HG02943 (cell line): Measurements from ENCODE around the gene TTC19.
A peak's percentile ranks its signal among the peaks of the same experiment; 100 is the strongest.
"Not testable (repeated sequence)": the region's sequence is repeated elsewhere in the genome, so short reads cannot be mapped to it uniquely, and the experiment has no call there.

Experiments
- ATAC-seq: cut with Tn5 transposase; IDR thresholded peaks from one replicate; pipeline ENCODE4 v1.9.1; 2021; ENCODE audit warnings: mild to moderate bottlenecking, low read depth, moderate library complexity; ENCODE audit not compliant: unreplicated experiment

The TTC19 gene

GRCh38 chr17:15971882-15972281 is 27.7 kb upstream of the TTC19 start:
- no peak for ATAC-seq

- no peak for ATAC-seq
Measured at GRCh38 chr17:15972497-15972951, 27.1 kb upstream of the TTC19 start.

- no peak for ATAC-seq
Measured at GRCh38 chr17:15973016-15973415, 26.6 kb upstream of the TTC19 start.

- ATAC-seq: no peak
Measured at GRCh38 chr17:15973834-15974233, 25.8 kb upstream of the TTC19 start.

GRCh38 chr17:15977894-15978293 is 21.7 kb upstream of the TTC19 start:
- ATAC-seq: no peak

- ATAC-seq: no peak
Measured at GRCh38 chr17:15978606-15979005, 21.0 kb upstream of the TTC19 start.

- not testable (repeated sequence) for ATAC-seq
Measured at GRCh38 chr17:15979013-15979412, 20.6 kb upstream of the TTC19 start.

- ATAC-seq: no peak
Measured at GRCh38 chr17:15981208-15981607, 18.4 kb upstream of the TTC19 start.

- no peak for ATAC-seq
Measured at GRCh38 chr17:15981646-15982580, 17.7 kb upstream of the TTC19 start.

- ATAC-seq: no peak
Measured at GRCh38 chr17:15996322-15996721, 3.3 kb upstream of the TTC19 start.

- no peak for ATAC-seq
Measured at GRCh38 chr17:15998031-15998562, 1.5 kb upstream of the TTC19 start.

GRCh38 chr17:15999974-16000827 is 577 bp downstream of the TTC19 start:
- peak; percentile 39 for ATAC-seq

- no peak for ATAC-seq
Measured at GRCh38 chr17:16001226-16001897, 1.7 kb downstream of the TTC19 start.

GRCh38 chr17:16002708-16003260 is 3.2 kb downstream of the TTC19 start:
- ATAC-seq: no peak

GRCh38 chr17:16003841-16004240 is 4.2 kb downstream of the TTC19 start:
- no peak for ATAC-seq

- ATAC-seq: no peak
Measured at GRCh38 chr17:16005636-16006035, 6.0 kb downstream of the TTC19 start.

GRCh38 chr17:16007439-16007838 is 7.8 kb downstream of the TTC19 start:
- no peak for ATAC-seq

GRCh38 chr17:16013943-16014407 is 14.4 kb downstream of the TTC19 start:
- ATAC-seq: no peak

GRCh38 chr17:16019347-16019746 is 19.7 kb downstream of the TTC19 start:
- ATAC-seq: no peak

GRCh38 chr17:16023881-16024280 is 24.3 kb downstream of the TTC19 start:
- no peak for ATAC-seq
